GM12878 (cell line): Measurements from ENCODE around the gene MFAP2. TPM values are rescaled to one million over a fixed set of nuclear protein-coding genes. Genes with fewer than 3 reads are reported as not detected.

Experiments used
- ATAC-seq: fragments of 200-7000 bp; cut with Tn5 transposase; 3 replicates; pipeline ENCODE4 v1.9.1; 2020; ENCODE audit warnings: mild to moderate bottlenecking, moderate library complexity
- BruUV-seq: library from RNA; stranded (reverse); fragments of 400-500 nt; replicated peaks from 2 replicates; lab custom pipeline; 2021; lab: Mats Ljungman, UMichigan
- CTCF ChIA-PET: fragments of 300-600 bp; sonication (Branson Sonifier 250); formaldehyde crosslinking; extraction: SDS; loops from one replicate; lab custom pipeline; 2021; ENCODE audit warnings: inconsistent platforms; lab: Yijun Ruan, JAX
- POLR2A ChIA-PET: fragments of 350-600 bp; formaldehyde crosslinking; extraction: SDS; loops from one replicate; lab custom pipeline; 2021; ENCODE audit warnings: inconsistent platforms; lab: Charles Lee
- RAD21 ChIA-PET: fragments of 300-600 bp; sonication (Branson Sonifier 250); formaldehyde crosslinking; loops from one replicate; lab custom pipeline; 2023; ENCODE audit warnings: antibody characterized with exemption; ENCODE audit not compliant: unreplicated experiment; lab: Charles Lee
- SMC1A ChIA-PET: fragments of 300-600 bp; sonication (Branson Sonifier 250); formaldehyde crosslinking; loops from one replicate; lab custom pipeline; 2023; ENCODE audit not compliant: unreplicated experiment, uncharacterized antibody; lab: Charles Lee
- DNase-seq: peaks from one replicate; pipeline ENCODE4 v3.0.0-alpha.2; 2011; ENCODE audit warnings: low read depth, low spot score
- FAIRE-seq: peaks from 3 replicates; lab custom pipeline; 2011; peaks lifted over from hg19 to GRCh38; lab: Jason Lieb, UNC
- H2AFZ ChIP-seq: 2 replicates; pipeline ENCODE4 v1.6.0; 2011; ENCODE audit warnings: low read depth, low read length, control low read depth; ENCODE audit not compliant: control insufficient read depth
- H3K27ac ChIP-seq: 2 replicates; pipeline ENCODE4 v1.5.1; 2011; ENCODE audit warnings: control low read depth; ENCODE audit not compliant: control insufficient read depth, insufficient read depth
- H3K27me3 ChIP-seq, 2 experiments: replicated peaks in 1 of 2; 2 replicates each; pipeline versions ENCODE4 v1.6.0 to v1.6.1; 2011; ENCODE audit warnings: low read length in 1 of 2; ENCODE audit not compliant: control insufficient read depth in 2 of 2, insufficient read depth in 2 of 2
- H3K36me3 ChIP-seq, 2 experiments: 2 replicates each; pipeline ENCODE4 v1.5.1; 2011; ENCODE audit warnings: low read length in 1 of 2; ENCODE audit not compliant: control insufficient read depth in 2 of 2, insufficient read depth in 2 of 2
- H3K4me1 ChIP-seq: 2 replicates; pipeline ENCODE4 v1.6.1; 2011; ENCODE audit warnings: mild to moderate bottlenecking, low read length, moderate library complexity, mixed read lengths; ENCODE audit not compliant: control insufficient read depth, insufficient read depth
- H3K4me2 ChIP-seq: 2 replicates; pipeline ENCODE4 v1.6.0; 2011; ENCODE audit warnings: control low read depth; ENCODE audit not compliant: control insufficient read depth, insufficient read depth
- H3K4me3 ChIP-seq: fragments of 200-600 bp; sonication (generic); 2 replicates; pipeline ENCODE4 v1.5.1; 2016
- H3K79me2 ChIP-seq: 2 replicates; pipeline ENCODE4 v1.6.0; 2011; ENCODE audit warnings: low read length; ENCODE audit not compliant: control insufficient read depth, insufficient read depth
- H3K9ac ChIP-seq: 2 replicates; pipeline ENCODE4 v1.8.0; 2011; ENCODE audit warnings: low read length, control low read depth, mixed read lengths; ENCODE audit not compliant: control insufficient read depth, insufficient read depth
- H3K9me3 ChIP-seq: replicated peaks from 3 replicates; pipeline ENCODE4 v1.5.1; 2011; ENCODE audit warnings: mild to moderate bottlenecking, low read length; ENCODE audit not compliant: control insufficient read depth, insufficient read depth
- H4K20me1 ChIP-seq: 2 replicates; pipeline ENCODE4 v1.6.0; 2011; ENCODE audit not compliant: control insufficient read depth, insufficient read depth
- JUNB ChIP-seq: IDR thresholded peaks from 2 replicates; pipeline ENCODE4 v1.6.1; 2016; ENCODE audit warnings: antibody characterized with exemption, mild to moderate bottlenecking
- RELA ChIP-seq: fragments of 450-650 bp; IDR thresholded peaks from 2 replicates; pipeline ENCODE4 v1.8.0; 2014; ENCODE audit warnings: borderline replicate concordance; ENCODE audit not compliant: partially characterized antibody
- WGBS: methylation state at CpG from one replicate; pipeline ENCODE4 v1.1.6; 2016; ENCODE audit warnings: low lambda C conversion rate; ENCODE audit not compliant: insufficient replicate concordance, insufficient coverage; ENCODE audit errors: missing lambda C conversion rate; 5-methylcytosine and 5-hydroxymethylcytosine counted together
- in situ Hi-C: fragments of 300-500 bp; cut with MboI; formaldehyde crosslinking; loops from 9 replicates; pipeline ENCODE4 v1.14.3; 2018; ENCODE audit warnings: mixed read lengths
- intact Hi-C: fragments of 100-400 bp; cut with micrococcal nuclease; formaldehyde crosslinking; loops from one replicate; pipeline ENCODE4 v1.14.2; 2022; ENCODE audit not compliant: unreplicated experiment
- polyA plus RNA-seq, 11 experiments: library from polyadenylated mRNA; depleted of rRNA in 4 of 11; unstranded in 6 of 11; stranded (reverse) in 5 of 11; fragments of >200 nt; fragmentation: Nextera tagmentation in 4 of 11; fragmentation: Illumina TruSeq in 1 of 11; extraction: Ambion mirVana in 4 of 11; extraction: Trizol in 1 of 11; gene quantifications; 1 replicate in 1 of 11; 2 replicates in 10 of 11; pipeline versions ENCODE4 v1.2.1 to v1.2.3, GENCODE V29; 2011 to 2016; ENCODE audit warnings: inconsistent platforms in 2 of 11, missing spikeins in 2 of 11, low read depth in 1 of 11
- total RNA-seq, 4 experiments: library from RNA; depleted of rRNA in 3 of 4; stranded (reverse); fragments of >200 nt in 3 of 4; fragmentation: Illumina TruSeq in 1 of 4; extraction: Trizol in 1 of 4; gene quantifications; 2 replicates each; pipeline versions ENCODE4 v1.2.1 to v1.2.3, GENCODE V29; 2013 to 2021
- TF ChIP-seq, protein P1 (sequence below): fragments of 450-650 bp; IDR thresholded peaks from 2 replicates; pipeline ENCODE4 v1.6.1; 2017; ENCODE audit warnings: low read depth, mild to moderate bottlenecking, moderate library complexity

The MFAP2 gene
- total and polyA plus RNA-seq, 10 of the 15 experiments (the other 5 are each of a cell fraction or from before 2014, with no cell fraction given) = 0.16 TPM; not detected in 9

DNA sequence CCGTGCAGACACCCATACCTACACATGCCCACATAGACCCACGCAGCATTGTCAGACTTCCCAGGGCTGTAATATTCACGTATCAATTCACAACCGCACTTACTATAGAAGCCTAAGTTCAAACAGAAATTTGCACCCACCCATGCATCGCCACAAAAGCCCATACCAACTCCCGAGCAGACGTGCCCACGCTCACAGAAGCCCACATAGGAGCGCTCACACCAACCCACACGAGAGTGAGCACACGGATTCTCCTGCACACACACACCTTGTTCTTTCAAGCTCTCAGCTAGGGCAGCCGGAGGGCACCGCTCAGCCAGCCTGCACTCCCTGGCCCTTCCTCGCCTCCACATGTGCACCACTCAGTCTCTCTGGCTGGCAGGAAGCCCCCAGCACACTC is 4.6 kb downstream of the MFAP2 start:
- Histone ChIP-seq H3K27me3 (peaks cover 4 to 8% of the 10 kb centered on the region in 2 experiments; a peak in 3 of 4 replicates), H3K4me1 (no peaks in the 10 kb centered on the region), H3K4me2 (no peak overlapping the region), H4K20me1 (no peaks in the 10 kb centered on the region), H3K4me3 (no peak overlapping the region)
- intact Hi-C loops = no loop called here
- no peak for TF ChIP-seq JUNB
- TF ChIP-seq, protein P1, sequence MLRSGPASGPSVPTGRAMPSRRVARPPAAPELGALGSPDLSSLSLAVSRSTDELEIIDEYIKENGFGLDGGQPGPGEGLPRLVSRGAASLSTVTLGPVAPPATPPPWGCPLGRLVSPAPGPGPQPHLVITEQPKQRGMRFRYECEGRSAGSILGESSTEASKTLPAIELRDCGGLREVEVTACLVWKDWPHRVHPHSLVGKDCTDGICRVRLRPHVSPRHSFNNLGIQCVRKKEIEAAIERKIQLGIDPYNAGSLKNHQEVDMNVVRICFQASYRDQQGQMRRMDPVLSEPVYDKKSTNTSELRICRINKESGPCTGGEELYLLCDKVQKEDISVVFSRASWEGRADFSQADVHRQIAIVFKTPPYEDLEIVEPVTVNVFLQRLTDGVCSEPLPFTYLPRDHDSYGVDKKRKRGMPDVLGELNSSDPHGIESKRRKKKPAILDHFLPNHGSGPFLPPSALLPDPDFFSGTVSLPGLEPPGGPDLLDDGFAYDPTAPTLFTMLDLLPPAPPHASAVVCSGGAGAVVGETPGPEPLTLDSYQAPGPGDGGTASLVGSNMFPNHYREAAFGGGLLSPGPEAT = no peak
- TF ChIP-seq, all 136 proteins: peak for 0
- WGBS = 41% methylated on average over 14 of the region's 14 CpGs
- ATAC-seq = no peak
- no TSS peak for BruUV-seq
- H3K9me3 ChIP-seq = no peaks in the 10 kb centered on the region
- no peak overlapping the region for H2AFZ ChIP-seq
- ChIA-PET SMC1A (no interaction called here), CTCF (no interaction called here), RAD21 (no interaction called here), POLR2A (no interaction called here)
- in situ Hi-C loops = no loop called here
- no peaks in the 10 kb centered on the region for H3K36me3 ChIP-seq
- H3K9ac ChIP-seq = no peak overlapping the region
- DNase-seq = no peak
- H3K79me2 ChIP-seq = no peaks in the 10 kb centered on the region
- no peak overlapping the region for H3K27ac ChIP-seq
- no peak for FAIRE-seq

DNA sequence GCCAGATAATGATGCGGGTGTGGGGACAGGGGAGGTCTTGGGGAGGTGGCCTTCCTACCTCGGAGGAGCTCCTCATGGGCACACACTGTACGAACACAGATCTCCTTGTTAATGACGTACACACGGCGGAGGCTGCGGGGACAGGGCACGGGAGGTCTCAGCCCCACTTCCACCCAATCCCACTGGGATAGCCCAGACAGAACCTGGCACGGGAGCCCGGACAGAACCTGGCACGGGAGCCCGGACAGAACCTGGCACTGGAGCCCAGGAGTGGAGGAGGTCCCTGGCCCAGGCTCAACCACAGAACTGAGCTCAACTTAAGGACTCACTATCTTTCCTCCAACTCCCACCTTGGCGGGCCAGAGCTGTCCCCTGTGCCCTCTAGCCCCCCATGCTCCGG is 5.2 kb downstream of the MFAP2 start:
- ATAC-seq (no peak), DNase-seq (no peak), FAIRE-seq (no peak)
- no TSS peak for BruUV-seq
- in situ Hi-C loops (no loop called here), intact Hi-C loops (no loop called here)
- ChIA-PET CTCF (no interaction called here), RAD21 (no interaction called here), SMC1A (no interaction called here), POLR2A (no interaction called here)
- Histone ChIP-seq H4K20me1 (no peaks in the 10 kb centered on the region), H2AFZ (no peak overlapping the region), H3K36me3 (no peaks in the 10 kb centered on the region), H3K9ac (no peak overlapping the region), H3K79me2 (no peaks in the 10 kb centered on the region), H3K4me3 (no peak overlapping the region), H3K4me2 (no peak overlapping the region), H3K4me1 (no peaks in the 10 kb centered on the region), H3K27me3 (peaks cover 2 to 5% of the 10 kb centered on the region in 2 experiments; a peak in 2 of 4 replicates), H3K27ac (no peak overlapping the region), H3K9me3 (no peaks in the 10 kb centered on the region)
- no peak for TF ChIP-seq RELA
- 51% methylated on average over 12 of the region's 14 CpGs for WGBS
